ENCODE results near the gene HOXA6. TPM values are rescaled to one million over a fixed set of nuclear protein-coding genes. Genes with fewer than 3 reads are reported as not detected.
A peak's percentile ranks its signal among the peaks of the same experiment; 100 is the strongest.

Gene HOXA6
- total RNA-seq, 1 experiment from 2014 or later: 12.4 TPM

DNA sequence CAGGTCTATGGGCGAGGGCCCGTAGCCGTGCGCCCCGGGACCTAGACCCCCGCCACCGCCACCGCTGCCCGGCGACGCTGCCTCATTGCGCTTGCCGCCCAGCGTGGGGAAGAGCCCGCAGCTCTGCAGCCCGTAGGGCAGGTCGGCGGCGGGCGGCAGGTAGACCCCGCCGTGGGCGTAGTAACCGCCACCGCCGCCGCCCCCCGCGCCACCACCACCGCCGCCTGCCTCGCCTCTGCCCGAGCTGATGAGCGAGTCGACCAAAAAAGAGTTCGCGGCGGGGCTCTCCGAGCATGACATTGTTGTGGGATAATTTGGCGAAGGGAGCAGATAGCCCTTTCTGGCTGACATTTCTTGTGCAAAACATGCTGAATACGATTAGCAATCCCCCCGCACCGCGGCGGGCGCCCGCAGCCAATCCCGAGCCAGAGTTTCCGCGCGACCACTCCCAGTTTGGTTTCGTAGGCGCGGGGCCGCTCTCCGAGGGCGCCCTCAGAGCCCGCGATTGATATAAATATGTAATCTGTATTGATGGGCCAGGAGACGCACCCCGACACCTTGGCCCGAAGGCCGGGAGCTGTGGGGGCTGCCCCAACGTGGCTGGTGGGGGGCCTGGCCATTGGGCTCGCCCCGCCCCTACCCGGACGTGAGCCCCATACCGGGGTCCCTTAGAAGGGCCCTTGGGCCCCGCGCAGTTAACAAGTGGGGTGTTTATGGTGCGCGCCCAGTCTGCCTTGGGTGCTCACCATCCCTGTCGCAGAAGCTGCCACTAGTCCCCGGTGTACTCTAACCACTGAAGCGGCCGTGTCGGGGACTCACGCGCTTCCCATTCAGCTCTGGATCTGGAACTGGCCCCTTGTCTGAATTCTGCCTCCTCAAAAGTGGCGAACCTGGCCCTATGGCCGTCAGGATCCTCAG is 26.6 kb upstream of the HOXA6 start, which contains the start of gene HOXA10:
TSS of gene HOXA10 (minus strand) at position 365 of the 918 bp plus-strand sequence. CDS start at position 351, 14 bp downstream.
- TF ChIP-seq, protein P1, sequence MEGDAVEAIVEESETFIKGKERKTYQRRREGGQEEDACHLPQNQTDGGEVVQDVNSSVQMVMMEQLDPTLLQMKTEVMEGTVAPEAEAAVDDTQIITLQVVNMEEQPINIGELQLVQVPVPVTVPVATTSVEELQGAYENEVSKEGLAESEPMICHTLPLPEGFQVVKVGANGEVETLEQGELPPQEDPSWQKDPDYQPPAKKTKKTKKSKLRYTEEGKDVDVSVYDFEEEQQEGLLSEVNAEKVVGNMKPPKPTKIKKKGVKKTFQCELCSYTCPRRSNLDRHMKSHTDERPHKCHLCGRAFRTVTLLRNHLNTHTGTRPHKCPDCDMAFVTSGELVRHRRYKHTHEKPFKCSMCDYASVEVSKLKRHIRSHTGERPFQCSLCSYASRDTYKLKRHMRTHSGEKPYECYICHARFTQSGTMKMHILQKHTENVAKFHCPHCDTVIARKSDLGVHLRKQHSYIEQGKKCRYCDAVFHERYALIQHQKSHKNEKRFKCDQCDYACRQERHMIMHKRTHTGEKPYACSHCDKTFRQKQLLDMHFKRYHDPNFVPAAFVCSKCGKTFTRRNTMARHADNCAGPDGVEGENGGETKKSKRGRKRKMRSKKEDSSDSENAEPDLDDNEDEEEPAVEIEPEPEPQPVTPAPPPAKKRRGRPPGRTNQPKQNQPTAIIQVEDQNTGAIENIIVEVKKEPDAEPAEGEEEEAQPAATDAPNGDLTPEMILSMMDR (IDR thresholded peaks at IDR 0.05; ENCODE audit: unreplicated experiment): no peak
- BruUV-seq (replicated peaks): no TSS peak
- H3K27ac Mint-ChIP-seq (ENCODE audit: unreplicated experiment): peak within 1 kb of the TSS; percentile 3
- peaks cover 29% of the 10 kb centered on the region for H3K4me1 Mint-ChIP-seq (ENCODE audit: low read depth, unreplicated experiment)
- CTCF ChIA-PET: interaction anchor here (0.7 to 2.1 kb wide), 2 partner anchors 24 to 616 kb away, joined by 3 to 8 read pairs; no protein-coding TSS in a partner anchor
- H3K36me3 Mint-ChIP-seq (ENCODE audit: insufficient read depth, unreplicated experiment): peaks cover 39% of the 10 kb centered on the region
- H3K4me3 Mint-ChIP-seq (ENCODE audit: low read depth, unreplicated experiment): peak within 1 kb of the TSS; percentile 72
- H3K27me3 Mint-ChIP-seq (ENCODE audit: unreplicated experiment): no peaks in the 10 kb centered on the region
- no peaks in the 10 kb centered on the region for H3K9me3 Mint-ChIP-seq (ENCODE audit: low read depth, unreplicated experiment)
- DNase-seq: no peak
- intact Hi-C loops (cut with micrococcal nuclease; ENCODE audit: unreplicated experiment): no loop called here

DNA sequence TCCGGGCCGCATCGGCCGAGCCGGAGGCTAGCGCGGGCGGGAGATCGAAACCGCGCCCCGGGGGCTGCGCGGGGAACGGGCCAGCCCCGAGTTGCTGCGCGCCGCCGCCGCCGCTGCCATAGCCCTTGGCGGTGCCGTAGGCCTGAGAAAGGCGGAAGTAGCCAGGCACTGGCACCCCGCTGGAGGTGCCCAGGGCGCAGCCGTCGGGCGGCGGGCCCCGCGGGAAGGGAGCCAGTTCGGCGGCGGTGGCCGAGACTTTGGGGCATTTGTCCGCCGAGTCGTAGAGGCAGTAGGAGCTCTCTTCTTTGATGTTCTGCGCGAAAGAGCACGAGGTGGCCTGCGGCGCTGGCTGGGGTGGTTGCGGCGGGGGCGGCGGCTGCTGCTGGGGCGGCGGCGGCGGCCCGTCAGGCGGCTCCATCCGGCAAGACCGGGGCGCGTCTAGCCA is 26.0 kb upstream of the HOXA6 start:
- Mint-ChIP-seq H3K9me3 (ENCODE audit: low read depth, unreplicated experiment) (no peaks in the 10 kb centered on the region), H3K4me1 (ENCODE audit: low read depth, unreplicated experiment) (peaks cover 34% of the 10 kb centered on the region), H3K36me3 (ENCODE audit: insufficient read depth, unreplicated experiment) (peaks cover 44% of the 10 kb centered on the region), H3K27ac (ENCODE audit: unreplicated experiment) (no peak overlapping the region), H3K27me3 (ENCODE audit: unreplicated experiment) (no peaks in the 10 kb centered on the region), H3K4me3 (ENCODE audit: low read depth, unreplicated experiment) (peak overlapping the region; percentile 72)
- peak; percentile 73 for DNase-seq
- no TSS peak for BruUV-seq (replicated peaks)
- TF ChIP-seq, protein P1 (IDR thresholded peaks at IDR 0.05; ENCODE audit: unreplicated experiment): no peak
- intact Hi-C loops (cut with micrococcal nuclease; ENCODE audit: unreplicated experiment): no loop called here
- CTCF ChIA-PET: interaction anchor here (0.7 to 2.1 kb wide), 2 partner anchors 23 to 616 kb away, joined by 3 to 8 read pairs; no protein-coding TSS in a partner anchor

DNA sequence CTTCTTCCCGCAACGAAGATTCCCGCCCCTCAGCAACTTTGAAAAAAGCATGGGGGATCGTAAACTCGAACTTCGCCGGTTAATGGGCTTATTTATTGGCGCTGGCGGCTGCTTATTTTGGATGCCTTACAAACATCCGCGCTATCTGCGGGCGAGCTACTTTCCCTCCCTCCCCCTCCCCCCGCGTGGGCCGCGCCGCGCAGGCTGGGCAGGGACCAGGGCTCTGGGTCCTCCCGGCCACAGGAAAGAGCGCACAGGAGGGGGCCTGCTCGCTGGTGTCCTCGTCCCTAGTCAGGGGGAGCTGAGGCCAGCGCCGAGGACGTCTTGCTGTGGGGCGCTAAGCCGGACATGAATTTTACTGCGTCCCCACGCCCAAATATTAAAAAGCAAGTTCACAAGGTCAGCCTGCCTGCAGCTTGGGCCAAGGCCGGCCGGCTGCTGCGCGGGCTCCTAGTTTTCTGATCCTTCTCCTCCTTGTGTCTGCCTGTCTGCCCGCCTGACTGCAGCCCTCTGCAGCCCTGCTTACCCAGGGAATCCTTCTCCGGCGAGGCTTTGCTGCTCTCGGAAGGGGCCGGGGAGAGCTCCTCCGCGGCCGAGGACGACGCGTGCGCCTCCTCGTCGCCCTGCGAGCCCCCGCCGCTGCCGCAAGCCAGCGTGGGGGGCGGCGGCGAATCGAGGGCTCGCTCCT is 25.4 kb upstream of the HOXA6 start:
- Mint-ChIP-seq H3K36me3 (ENCODE audit: insufficient read depth, unreplicated experiment) (peaks cover 44% of the 10 kb centered on the region), H3K27me3 (ENCODE audit: unreplicated experiment) (no peaks in the 10 kb centered on the region), H3K27ac (ENCODE audit: unreplicated experiment) (peak overlapping the region; percentile 22), H3K4me3 (ENCODE audit: low read depth, unreplicated experiment) (peak overlapping the region; percentile 72), H3K4me1 (ENCODE audit: low read depth, unreplicated experiment) (peaks cover 37% of the 10 kb centered on the region), H3K9me3 (ENCODE audit: low read depth, unreplicated experiment) (no peaks in the 10 kb centered on the region)
- intact Hi-C loops (cut with micrococcal nuclease; ENCODE audit: unreplicated experiment): no loop called here
- DNase-seq: peak; percentile 52
- TF ChIP-seq, protein P1 (IDR thresholded peaks at IDR 0.05; ENCODE audit: unreplicated experiment): no peak
- no TSS peak for BruUV-seq (replicated peaks)
- CTCF ChIA-PET: interaction anchor here (2.1 kb wide), 1 partner anchor 22 kb away, joined by 8 read pairs; no protein-coding TSS in a partner anchor

DNA sequence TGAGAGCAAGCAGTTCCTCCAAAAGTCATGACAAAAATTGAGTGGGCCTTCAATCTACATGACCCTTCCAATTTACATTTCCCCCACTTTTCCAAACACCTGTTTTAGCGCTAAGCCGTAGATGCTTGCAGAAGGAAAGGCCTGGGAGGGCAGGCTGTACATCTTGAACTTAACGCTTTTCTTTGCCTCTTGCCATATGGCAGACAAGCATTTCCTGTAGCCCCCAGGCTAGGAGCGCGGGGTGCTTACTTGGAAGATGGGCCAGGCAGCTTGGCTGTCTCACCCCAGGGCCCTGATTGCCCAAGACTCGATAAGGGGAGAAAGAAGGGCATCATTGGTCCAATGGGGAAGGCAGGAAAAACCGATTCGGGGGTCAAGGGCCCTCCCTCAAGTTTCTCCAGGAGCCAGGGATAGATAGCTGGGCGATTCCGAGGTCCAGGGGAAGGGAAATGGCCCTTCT is 24.8 kb upstream of the HOXA6 start:
- Mint-ChIP-seq H3K9me3 (ENCODE audit: low read depth, unreplicated experiment) (no peaks in the 10 kb centered on the region), H3K27me3 (ENCODE audit: unreplicated experiment) (no peaks in the 10 kb centered on the region), H3K27ac (ENCODE audit: unreplicated experiment) (peak overlapping the region; percentile 22), H3K4me3 (ENCODE audit: low read depth, unreplicated experiment) (peak overlapping the region; percentile 72), H3K36me3 (ENCODE audit: insufficient read depth, unreplicated experiment) (peaks cover 44% of the 10 kb centered on the region), H3K4me1 (ENCODE audit: low read depth, unreplicated experiment) (peaks cover 37% of the 10 kb centered on the region)
- no peak for DNase-seq
- intact Hi-C loops (cut with micrococcal nuclease; ENCODE audit: unreplicated experiment): no loop called here
- TF ChIP-seq, protein P1 (IDR thresholded peaks at IDR 0.05; ENCODE audit: unreplicated experiment): no peak
- BruUV-seq (replicated peaks): no TSS peak
- CTCF ChIA-PET: interaction anchor here (2.1 kb wide), 1 partner anchor 22 kb away, joined by 8 read pairs; no protein-coding TSS in a partner anchor
